GM10248 (cell line): ENCODE results near the gene RSRP1.
"Not testable (repeated sequence)": the region's sequence is repeated elsewhere in the genome, so short reads cannot be mapped to it uniquely, and the experiment has no call there.

Experiments
- CTCF ChIA-PET: fragments of 300-600 bp; sonication (Branson Sonifier 250); formaldehyde crosslinking; extraction: SDS; loops from one replicate; lab custom pipeline; 2021; ENCODE audit warnings: antibody characterized with exemption; lab: Yijun Ruan, JAX
- POLR2A ChIA-PET: fragments of 350-650 bp; sonication (Branson Sonifier 250); formaldehyde crosslinking; extraction: SDS; loops from one replicate; lab custom pipeline; 2020; ENCODE audit warnings: antibody characterized with exemption; lab: Yijun Ruan, JAX
- DNase-seq: peaks from one replicate; pipeline ENCODE4 v3.0.0; 2012; ENCODE audit errors: extremely low spot score
- TF ChIP-seq, protein P1 (sequence below): IDR thresholded peaks from 2 replicates; pipeline ENCODE4 v1.5.1; 2012; ENCODE audit warnings: mild to moderate bottlenecking, low read depth; ENCODE audit errors: extremely low read depth, missing control alignments, control extremely low read depth

Gene RSRP1

GRCh38 chr1:25239681-25240541, 7.3 kb downstream of the RSRP1 start:
- CTCF ChIA-PET: interaction anchor here (0.8 to 2.3 kb wide), 5 partner anchors 8 to 34 kb away, joined by 3 to 9 read pairs (median 5); partner anchors contain the start of gene SYF2
- DNase-seq: peak; percentile 86
- TF ChIP-seq, protein P1, sequence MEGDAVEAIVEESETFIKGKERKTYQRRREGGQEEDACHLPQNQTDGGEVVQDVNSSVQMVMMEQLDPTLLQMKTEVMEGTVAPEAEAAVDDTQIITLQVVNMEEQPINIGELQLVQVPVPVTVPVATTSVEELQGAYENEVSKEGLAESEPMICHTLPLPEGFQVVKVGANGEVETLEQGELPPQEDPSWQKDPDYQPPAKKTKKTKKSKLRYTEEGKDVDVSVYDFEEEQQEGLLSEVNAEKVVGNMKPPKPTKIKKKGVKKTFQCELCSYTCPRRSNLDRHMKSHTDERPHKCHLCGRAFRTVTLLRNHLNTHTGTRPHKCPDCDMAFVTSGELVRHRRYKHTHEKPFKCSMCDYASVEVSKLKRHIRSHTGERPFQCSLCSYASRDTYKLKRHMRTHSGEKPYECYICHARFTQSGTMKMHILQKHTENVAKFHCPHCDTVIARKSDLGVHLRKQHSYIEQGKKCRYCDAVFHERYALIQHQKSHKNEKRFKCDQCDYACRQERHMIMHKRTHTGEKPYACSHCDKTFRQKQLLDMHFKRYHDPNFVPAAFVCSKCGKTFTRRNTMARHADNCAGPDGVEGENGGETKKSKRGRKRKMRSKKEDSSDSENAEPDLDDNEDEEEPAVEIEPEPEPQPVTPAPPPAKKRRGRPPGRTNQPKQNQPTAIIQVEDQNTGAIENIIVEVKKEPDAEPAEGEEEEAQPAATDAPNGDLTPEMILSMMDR: peak; percentile 50
- POLR2A ChIA-PET: interaction anchor here (1.0 to 1.1 kb wide), 3 partner anchors 8 to 495 kb away, joined by 4 to 6 read pairs (median 5); partner anchors contain the start of genes CLIC4 and RSRP1

- ChIA-PET POLR2A (interaction anchor here (1.0 kb wide), 1 partner anchor 9 kb away, joined by 4 read pairs; the partner anchor contains the start of gene RSRP1), CTCF (no interaction called here)
- TF ChIP-seq, protein P1: no peak
- DNase-seq: no peak
These were observed 9.2 kb downstream of the RSRP1 start for GRCh38 chr1:25238046-25238445.

GRCh38 chr1:25236261-25236660, 11.0 kb downstream of the RSRP1 start:
- DNase-seq, CTCF ChIA-PET: not testable (repeated sequence)
- POLR2A ChIA-PET: interaction anchor here (0.6 to 1.1 kb wide), 4 partner anchors 11 to 1538 kb away, joined by 3 to 10 read pairs (median 6); partner anchors contain the start of gene RSRP1

- POLR2A ChIA-PET: interaction anchor here (0.6 to 4.3 kb wide), 3 partner anchors 12 to 1539 kb away, joined by 5 to 26 read pairs (median 10); partner anchors contain the start of gene RSRP1
- DNase-seq, CTCF ChIA-PET: not testable (repeated sequence)
These were observed 11.8 kb downstream of the RSRP1 start for GRCh38 chr1:25235411-25235810.

DNA sequence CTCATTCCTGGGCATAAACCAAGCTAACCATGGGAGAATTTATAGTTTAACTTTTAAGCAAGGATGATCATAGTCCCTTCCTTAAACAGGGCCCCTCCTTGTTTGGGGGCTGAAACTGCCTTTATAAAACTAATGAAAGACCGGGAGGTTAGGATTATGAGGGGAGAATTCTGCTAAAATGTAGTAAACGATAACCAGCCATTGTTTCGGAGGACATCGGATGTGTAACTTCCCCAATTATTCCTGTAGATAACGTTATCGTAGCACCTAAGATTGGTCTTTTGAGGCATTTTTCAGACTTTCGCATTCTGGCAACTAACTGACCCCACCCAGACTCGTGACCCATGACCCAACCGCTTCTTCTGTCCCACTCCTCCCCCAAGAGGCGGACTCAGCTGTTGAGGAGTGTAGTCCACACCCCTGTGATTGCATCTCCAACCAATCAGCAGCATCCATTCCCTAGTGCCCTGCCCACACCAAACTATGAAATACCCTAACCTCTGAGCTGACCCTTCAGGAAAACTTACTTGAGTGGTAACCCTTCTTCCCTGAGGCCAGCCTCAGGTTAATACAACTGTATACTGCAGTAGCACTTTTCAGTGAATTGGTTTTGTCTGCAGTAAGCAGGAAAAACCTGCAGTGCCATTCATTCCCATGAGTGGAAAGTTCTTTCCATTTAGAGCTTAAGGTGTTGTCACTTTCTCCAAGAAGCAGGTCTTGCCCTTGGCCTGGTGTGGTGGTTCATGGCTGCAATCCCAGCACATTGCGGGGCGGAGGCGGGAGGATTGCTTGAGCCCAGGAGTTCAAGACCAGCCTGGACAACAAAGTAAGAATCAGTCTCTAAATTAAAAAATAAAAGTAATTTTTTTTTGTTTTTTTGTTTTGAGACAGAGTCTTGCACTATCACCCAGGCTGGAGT, 14.1 kb downstream of the RSRP1 start:
- ChIA-PET CTCF (interaction anchor here (1.2 to 2.3 kb wide), 6 partner anchors 7 to 28 kb away, joined by 3 to 9 read pairs (median 6); no protein-coding TSS in a partner anchor), POLR2A (interaction anchor here (1.2 to 4.3 kb wide), 5 partner anchors 9 to 303 kb away, joined by 3 to 26 read pairs (median 10); partner anchors contain the start of genes RSRP1 and RUNX3)
- peak; percentile 81 for DNase-seq
- TF ChIP-seq, protein P1: no peak

- ChIA-PET POLR2A (interaction anchor here (0.6 to 4.3 kb wide), 6 partner anchors 9 to 1087 kb away, joined by 3 to 26 read pairs (median 6); partner anchors contain the start of genes RSRP1 and RUNX3), CTCF (interaction anchor here (1.2 to 2.3 kb wide), 6 partner anchors 8 to 27 kb away, joined by 3 to 9 read pairs (median 6); no protein-coding TSS in a partner anchor)
- DNase-seq: peak; percentile 96
- TF ChIP-seq, protein P1: no peak
These were observed 15.0 kb downstream of the RSRP1 start, which contains the start of gene SYF2 for GRCh38 chr1:25232027-25232865. TSS of gene SYF2 (minus strand) at chr1:25232502. CDS start at chr1:25232467, 35 bp downstream.
